GM19463 (cell line): ENCODE measurements around the gene LRRC40.
"Not testable (repeated sequence)": the region's sequence is repeated elsewhere in the genome, so short reads cannot be mapped to it uniquely, and the experiment has no call there.

Experiments used
- ATAC-seq: cut with Tn5 transposase; IDR thresholded peaks from one replicate; pipeline ENCODE4 v1.9.1; 2021; ENCODE audit warnings: mild to moderate bottlenecking, moderate library complexity; ENCODE audit not compliant: unreplicated experiment

The LRRC40 gene

GRCh38 chr1:70205434-70206118, at the start of gene LRRC40:
TSS of gene LRRC40 (minus strand) at chr1:70205579. CDS start at chr1:70205540, 39 bp downstream.
- peak; percentile 88 for ATAC-seq

DNA sequence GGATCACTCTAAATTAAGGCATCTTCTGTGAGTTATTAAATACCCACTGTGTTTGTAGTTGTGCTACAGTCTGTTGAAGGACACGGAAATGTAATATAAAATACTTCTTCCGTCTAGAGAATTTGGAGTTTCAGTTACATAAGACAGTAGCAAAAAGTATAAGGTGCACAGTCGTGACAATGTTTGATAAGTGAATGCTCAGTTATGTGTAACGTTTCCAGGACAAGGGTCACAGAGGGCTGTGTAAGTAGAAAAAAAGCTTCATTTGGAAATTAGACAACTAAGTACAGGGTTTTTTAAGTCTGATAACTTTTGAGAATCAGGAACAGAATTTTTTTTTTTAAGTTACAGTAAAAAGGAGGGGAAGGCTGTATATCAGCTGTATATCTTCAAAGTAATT, 43.4 kb upstream of the LRRC40 start:
- no peak for ATAC-seq

DNA sequence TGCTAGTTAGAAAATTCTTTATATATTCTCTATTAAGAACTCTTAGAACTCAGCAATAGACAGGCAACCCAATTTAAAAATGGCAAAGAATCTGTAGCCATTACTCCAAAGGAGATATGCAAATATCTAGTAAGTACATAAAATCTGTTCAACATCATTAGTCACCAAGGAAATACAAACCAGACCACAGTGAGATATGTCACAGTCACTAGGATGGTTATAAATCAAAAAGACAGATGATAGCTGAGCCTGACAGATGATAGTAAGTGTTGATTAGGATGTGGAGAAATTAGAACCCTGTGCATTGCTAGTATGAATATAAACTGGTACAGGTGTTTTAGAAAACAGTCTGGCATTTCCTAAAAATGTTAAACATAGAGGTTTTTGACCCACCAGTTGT, 42.4 kb upstream of the LRRC40 start:
- no peak for ATAC-seq

GRCh38 chr1:70247122-70247521, 41.7 kb upstream of the LRRC40 start:
- no peak for ATAC-seq

GRCh38 chr1:70239940-70240339, 34.6 kb upstream of the LRRC40 start:
- ATAC-seq, result no peak

DNA sequence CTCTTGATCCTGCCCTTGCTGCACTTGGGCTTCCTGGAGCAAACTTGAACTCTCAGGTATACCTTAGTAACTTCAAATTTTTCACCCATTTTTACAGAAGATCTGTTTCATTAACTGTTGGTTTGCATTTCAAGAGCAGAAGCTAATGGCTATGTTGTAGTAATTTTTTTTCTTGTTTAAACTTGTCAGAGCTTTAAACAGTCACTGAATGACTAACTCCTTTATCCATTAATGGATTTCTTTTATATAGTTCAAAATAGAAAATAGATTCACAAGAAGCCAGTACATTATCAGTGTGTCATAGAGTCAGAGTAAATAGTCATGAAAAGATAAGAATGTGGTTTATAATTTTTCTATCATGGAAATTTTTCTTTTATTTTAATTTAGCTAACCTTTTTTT, 29.4 kb upstream of the LRRC40 start:
- no peak for ATAC-seq

DNA sequence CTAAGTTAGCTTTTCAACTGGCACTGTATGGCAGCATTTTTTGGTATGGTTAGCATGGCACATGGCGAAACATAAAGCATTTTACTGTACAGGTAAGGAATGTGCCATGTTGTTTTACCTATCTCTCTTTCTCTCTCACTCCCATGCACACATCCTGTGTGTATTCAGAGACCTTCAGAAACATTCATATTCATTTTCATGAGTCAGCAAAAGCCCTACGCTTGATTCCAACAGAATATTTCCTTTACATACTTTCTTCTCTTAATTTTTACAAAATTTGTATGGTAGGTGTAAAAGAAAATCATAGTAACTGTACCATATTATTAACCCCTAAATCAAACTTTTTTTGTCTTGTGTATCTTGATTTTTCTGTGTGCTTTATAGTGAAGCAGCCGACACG, 26.1 kb upstream of the LRRC40 start:
- no peak for ATAC-seq

DNA sequence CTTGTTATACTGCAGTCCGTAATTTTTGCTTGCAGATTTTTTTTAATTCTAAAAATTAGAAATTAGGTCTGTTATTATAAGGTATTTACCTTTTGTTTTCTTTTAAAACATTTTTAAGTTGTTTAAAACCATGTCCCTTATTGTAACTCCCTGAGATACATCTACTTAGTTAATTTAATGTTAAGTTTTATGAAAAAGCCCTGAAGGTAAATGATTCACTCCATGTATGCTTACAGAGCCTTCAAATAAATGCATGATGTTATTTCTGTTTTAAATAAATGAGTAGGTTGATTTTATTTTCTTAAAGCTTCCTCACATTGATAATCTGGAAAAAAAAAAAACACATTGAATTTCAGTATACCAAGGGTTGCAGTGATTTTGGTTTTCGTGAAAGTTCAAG, 23.3 kb upstream of the LRRC40 start:
- ATAC-seq, result no peak

DNA sequence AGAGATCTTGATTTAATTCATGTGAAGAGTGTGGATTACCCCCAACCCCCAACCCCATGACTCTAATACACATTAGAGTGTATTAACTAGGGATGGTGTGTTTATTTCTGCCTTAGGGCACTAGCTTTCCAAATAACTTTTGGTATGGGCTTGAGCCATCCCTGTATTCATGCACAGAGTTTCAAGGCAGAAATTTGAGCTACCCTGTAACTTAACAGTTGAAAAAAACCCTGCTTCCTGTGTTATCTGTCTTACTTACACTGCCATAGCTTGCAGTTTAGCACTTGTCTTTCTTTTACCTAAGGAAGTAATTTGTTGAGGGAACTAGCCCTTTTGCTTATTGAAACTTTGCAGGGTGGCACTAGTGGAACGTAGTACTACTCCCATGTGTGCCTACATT, 22.1 kb upstream of the LRRC40 start:
- no peak for ATAC-seq

DNA sequence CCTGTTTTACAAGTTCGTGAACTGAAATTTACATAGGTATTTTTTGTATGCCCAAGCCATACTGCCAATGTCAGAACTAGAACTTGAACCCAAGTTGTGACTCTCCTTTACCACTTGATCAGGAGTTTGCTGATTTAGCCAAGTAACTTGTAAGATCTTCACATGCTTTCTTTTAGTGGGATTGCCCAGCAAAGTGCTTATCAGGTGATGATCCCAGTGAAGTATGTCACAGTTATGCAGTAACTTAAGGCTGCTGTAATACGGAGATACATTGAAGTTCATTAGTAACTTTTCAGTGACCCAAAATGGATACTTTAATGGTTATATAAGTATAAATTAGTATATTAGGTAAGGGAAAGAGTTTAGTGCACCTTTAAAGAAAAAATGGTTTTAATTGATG, 19.6 kb upstream of the LRRC40 start:
- ATAC-seq, result no peak

GRCh38 chr1:70222716-70223235, 17.4 kb upstream of the LRRC40 start:
- ATAC-seq, result no peak

DNA sequence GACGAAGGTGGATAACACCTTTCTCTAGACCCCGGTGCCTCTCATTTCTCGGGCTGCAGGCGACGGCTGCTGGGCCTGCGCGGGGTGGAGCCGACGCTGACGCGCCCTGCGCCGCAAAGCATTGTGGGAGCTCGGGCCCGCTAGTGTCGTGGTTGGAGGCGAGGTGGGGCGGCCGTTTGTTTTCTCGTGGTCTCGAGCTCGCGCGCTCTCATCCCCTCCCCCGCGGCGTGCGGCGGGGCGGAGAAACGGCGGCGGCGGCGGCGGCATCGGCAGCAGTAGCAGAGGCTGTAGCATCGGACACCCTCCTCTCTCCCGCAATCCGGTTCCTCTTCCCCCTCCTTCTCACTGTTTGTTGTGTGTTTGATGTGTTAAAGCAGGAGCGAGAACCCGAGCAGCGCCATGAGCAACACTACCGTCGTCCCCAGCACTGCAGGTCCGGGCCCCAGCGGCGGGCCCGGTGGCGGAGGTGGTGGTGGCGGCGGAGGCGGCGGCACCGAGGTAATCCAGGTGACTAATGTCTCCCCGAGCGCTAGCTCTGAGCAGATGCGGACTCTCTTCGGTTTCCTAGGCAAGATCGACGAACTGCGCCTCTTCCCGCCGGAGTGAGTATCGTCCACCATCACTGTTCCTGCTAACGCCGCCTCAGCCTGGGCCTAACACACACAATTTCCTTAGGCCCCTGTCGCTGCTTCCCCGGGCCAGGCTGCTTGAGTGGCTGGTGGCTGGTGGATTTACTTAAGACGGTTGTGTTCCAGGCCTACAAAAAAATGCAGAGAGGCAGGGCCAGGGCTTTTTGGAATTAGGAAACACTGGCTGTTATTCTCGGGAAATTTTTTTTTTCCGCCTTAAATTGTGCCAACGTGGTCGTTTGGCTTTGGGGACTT, 16.1 kb upstream of the LRRC40 start, which contains the start of gene SRSF11:
Gene SRSF11 (plus strand): TSS at position 143 of the 884 bp plus-strand sequence. CDS start 257 bp downstream, at position 400.
- peak; percentile 94 for ATAC-seq

- peak; percentile 2 for ATAC-seq
These were observed 15.3 kb upstream of the LRRC40 start for GRCh38 chr1:70220517-70221237.

- ATAC-seq, result no peak
These were observed 14.6 kb upstream of the LRRC40 start for GRCh38 chr1:70220015-70220414.

DNA sequence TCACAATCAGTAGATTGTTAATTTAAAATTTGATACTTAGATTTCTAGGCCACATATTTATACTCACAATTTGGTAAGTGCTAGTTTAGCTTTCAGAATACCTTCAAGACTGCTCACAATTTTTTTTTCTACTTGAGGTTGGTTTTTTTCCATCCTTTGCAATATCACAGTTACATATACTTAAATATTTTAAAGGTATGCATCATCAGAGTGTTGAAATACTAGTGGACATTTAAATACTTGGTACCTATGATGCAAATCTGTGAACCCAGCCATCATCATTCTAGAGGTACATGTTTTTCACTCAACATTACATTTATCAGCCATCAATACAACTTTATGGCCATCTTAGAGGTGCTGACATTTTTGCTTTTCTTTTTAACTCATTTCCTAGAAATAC, 6.2 kb upstream of the LRRC40 start:
- no peak for ATAC-seq

GRCh38 chr1:70210820-70211219, 5.4 kb upstream of the LRRC40 start:
- ATAC-seq, result no peak

GRCh38 chr1:70208292-70208691, 2.9 kb upstream of the LRRC40 start:
- ATAC-seq, result no peak

DNA sequence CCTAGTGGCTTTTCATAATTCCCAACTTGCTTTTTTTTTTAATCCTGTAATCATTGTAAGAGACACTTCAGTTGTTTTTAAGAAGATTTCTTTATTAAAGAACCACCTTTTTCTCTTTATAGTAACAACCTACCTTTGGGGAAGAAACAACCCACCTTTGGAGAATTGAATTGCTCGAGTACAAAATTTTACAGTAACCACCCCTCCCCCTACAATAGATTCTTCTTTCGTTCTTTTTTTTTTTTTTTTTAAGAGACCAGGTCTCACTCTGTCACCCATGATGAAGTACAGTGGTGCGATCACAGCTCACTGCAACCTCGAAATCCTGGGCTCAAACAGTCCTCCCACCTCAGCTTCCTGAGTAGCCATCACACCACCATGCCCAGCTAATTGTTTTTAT, 2.1 kb upstream of the LRRC40 start:
- no peak for ATAC-seq

DNA sequence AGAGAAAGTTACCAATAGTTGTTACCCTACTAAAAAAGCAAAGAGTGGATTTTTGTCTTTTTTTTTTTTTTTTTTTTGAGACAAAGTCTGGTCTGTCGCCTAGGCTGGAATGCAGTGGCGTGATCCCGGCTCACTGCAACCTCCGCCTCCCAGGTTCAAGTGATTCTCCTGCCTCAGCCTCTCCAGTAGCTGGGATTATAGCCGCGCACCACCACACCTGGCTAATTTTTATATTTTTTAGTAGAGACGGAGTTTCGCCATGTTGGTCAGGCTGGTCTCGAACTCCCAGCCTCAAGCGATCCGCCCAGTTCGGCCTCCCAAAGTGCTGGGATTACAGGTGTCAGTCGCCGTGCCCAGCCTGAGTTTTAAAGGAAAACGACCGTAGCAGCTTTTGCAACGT, 1.5 kb upstream of the LRRC40 start:
- not testable (repeated sequence) for ATAC-seq

- ATAC-seq, result peak; percentile 31
These were observed 327 bp downstream of the LRRC40 start for GRCh38 chr1:70205071-70205433.

- ATAC-seq, result no peak
These were observed 779 bp downstream of the LRRC40 start for GRCh38 chr1:70204600-70204999.
